Hematopoietic multipotent progenitor cell treated with erythropoietin and hydrocortisone succinate and interleukin-3 and kit ligand, for 8 days (in vitro differentiated cells): ENCODE measurements around the gene PSG11.
"Not testable (repeated sequence)": the region's sequence is repeated elsewhere in the genome, so short reads cannot be mapped to it uniquely, and the experiment has no call there.

Experiments used
- DNase-seq: peaks from one replicate; pipeline ENCODE4 v3.0.0-alpha.2; 2015

PSG11 gene

DNA sequence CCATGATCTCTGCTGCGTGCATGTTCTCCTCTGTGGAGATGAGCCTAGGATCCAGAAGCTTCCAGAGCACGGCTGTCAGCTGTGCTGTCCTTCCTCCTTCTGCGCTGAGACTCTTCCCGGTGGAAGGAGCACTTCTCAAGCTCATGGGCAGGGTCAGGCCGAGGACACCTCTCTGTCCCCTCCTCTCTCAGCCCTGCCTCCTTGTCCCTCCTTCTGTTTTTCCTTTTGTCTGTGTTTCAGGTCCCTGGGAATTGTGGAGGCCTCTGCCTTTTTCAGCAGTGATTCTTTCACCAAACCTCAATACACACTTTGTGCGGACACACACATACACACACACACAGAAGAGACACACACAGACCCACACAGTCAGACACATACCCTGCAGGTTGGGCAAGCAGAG lies at the start of gene PSG11:
PSG11 (minus strand) TSS at position 101 of the 400 bp plus-strand sequence; CDS start at position 4, 97 bp downstream.
- not testable (repeated sequence) for DNase-seq

DNA sequence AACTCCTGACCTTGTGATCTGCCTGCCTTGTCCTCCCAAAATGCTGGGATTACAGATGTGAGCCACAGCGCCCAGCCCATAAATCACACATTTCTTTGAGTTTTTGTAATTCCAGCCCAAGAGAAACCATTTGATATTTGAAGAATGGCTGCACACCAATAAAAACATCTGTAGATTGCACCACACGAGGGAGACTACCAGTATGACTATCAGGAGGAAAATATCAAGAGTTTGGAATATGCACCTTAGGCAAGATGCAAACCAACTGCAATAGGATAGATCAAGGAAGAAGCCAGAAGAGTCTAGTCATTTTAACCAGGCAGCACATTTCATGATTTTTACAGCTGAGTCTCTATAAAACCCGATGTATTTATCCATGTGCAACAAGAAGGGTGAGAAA lies 36.1 kb upstream of the PSG11 start:
- DNase-seq = not testable (repeated sequence)

DNA sequence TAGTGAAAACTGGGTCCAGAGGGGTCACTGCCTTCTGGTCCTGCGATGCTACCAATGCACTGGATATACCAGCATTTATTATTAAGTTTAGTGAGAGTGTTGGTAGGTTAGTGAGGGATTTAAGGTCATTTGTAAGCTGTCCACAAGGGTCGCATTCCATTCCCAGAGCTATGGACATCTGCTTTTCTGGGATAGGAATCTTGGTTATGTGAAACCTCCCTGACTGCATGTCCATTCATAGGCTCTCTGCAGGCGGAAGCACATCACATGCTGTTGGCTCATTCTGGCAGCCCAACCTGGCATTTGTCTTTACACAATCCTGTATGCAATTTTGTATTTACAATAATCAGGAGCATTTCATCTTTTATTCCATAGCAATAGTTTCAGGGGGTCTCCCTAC lies 35.1 kb upstream of the PSG11 start:
- DNase-seq = not testable (repeated sequence)

DNA sequence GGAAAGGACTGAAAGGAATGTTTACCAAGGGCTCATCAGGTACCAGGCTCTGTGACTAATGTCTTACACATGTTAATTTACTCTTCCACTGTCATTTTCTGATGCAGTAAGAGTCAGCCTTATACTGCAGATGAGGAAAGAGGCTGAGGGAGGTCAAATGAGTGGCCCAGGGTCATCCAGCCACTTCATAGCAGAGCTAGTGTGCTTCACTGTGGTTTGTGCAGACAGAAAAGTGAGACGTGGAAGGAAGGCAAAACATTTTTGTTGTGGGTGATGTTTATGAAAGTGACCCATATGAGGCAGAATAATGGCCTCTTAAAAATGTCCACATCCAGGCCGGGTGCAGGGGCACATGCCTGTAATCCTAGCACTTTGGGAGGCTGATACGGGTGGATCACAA lies 34.0 kb upstream of the PSG11 start:
- not testable (repeated sequence) for DNase-seq

DNA sequence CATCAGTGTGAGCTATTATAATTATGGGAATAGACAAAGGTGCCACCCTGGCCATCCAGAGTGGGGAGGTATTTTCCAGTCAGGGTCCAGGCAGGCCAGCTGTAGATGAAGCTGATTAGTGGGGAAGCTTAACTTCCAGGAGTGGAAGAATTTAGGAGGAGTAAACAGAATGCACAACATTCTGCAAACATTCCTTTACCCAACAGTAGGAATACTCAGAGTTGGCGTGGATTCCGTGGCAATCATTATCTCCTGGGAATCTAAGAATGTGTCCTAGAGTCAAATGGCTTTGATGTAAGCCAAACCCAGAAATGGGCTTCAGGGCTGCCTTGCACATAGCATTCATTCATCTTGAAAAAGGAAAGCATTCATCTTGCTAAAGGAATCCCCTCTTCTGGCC lies 33.2 kb upstream of the PSG11 start:
- not testable (repeated sequence) for DNase-seq

DNA sequence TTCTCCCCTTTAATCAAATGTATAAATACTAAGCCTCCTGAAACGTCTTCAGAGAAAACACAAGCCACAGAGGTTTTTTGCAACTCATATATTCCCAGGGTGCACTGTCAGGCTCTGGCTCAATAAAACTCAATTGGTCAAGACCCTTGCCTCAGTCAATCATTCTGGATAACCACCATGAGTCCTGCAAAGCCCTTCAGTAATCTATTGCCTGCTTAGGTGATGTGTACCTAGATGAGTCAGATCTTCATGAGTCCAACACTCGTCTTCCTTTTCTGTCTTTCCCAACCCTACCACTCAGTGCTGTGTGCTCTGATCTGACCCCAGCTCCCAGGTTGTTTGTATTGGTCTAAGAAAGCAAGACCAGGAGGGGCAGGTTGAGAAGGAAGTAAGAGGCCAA lies 32.2 kb upstream of the PSG11 start:
- DNase-seq = not testable (repeated sequence)

DNA sequence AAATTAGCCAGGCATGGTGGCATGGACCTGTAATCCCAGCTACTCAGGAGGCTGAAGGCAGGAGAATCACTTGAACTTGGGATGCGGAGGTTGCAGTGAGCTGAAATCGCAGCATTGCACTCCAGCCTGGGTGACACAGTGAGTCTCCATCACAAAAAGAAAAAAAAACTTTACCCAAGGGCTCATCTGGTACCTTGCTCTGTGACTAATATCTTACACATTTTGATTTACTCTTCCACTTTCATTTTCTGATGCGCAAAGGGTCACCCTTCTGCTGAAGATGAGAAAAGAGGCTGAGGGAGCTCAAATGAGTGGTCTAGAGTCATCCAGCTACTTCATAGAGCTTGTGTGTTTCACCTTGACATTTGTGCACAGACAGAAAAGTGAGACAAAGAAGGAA lies 21.7 kb upstream of the PSG11 start:
- not testable (repeated sequence) for DNase-seq

DNA sequence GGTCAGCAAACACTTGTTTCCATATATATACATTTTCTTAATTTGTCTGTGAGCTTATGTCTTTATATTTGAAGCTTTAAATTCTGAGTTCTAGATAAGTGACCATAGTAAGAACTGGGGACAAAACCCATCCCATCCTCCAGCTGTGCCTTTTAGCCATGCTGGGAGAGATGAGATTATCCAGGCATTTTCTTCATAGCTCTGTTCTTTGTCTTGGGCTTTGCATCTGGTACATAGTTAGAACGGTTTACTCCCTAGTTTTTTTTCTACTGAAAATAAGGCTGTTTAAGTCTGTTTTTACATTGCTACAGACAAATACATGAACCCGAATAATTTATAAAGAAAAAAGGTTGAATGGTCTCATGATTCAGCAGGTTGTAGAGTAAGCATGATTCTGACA lies 20.3 kb upstream of the PSG11 start:
- DNase-seq = not testable (repeated sequence)

DNA sequence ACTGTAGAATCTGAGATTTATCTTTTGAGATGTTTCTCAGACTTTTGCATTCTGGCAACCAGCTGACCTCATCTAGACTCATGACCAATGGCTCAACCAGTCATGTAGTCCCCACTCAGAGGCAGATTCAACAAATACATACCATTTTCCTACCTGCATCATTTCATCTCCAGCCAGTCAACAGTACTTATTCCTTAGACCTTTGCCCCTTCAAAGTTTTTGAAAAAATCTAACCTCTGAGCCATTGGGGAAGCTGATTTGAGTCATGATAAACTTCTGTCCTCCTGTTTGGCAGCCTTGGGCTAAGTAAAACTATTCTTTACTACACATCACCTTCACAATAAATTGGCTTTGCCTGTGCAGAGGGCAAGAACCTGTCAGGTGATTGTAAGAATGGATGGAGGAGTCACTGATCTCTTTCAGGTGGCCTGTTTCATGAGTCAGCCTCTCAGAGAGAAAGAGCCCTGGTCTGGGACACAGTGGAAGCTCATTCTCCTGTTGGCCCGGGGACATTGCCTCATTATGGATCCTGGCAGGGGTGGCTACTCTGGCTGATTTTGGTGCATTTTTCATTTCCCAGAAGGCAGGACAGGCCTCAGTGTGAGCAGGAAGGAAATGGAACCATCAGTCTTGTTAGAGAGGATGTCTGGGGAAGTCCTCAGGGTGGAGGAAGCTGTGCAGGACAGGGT lies 17.4 kb upstream of the PSG11 start:
- DNase-seq = not testable (repeated sequence)

DNA sequence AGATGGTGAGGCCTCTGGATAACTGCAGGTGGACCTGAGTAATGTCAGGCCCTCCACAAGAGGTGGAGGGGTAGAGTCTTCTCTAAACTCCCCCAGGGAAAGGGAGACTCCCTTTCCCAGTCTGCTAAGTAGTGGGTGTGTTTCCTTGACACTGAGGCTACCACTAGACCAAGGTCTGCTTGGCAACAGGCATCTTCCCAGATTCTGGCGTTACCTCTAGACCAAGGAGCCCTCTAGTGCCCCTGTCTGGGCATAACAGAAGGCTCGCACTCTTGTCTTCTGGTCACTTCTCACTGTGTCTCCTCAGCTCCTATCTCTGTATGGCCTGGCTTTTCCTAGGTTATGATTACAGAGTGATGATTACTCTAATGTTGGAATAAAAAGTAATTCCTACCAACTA lies 5.4 kb upstream of the PSG11 start:
- DNase-seq = not testable (repeated sequence)

DNA sequence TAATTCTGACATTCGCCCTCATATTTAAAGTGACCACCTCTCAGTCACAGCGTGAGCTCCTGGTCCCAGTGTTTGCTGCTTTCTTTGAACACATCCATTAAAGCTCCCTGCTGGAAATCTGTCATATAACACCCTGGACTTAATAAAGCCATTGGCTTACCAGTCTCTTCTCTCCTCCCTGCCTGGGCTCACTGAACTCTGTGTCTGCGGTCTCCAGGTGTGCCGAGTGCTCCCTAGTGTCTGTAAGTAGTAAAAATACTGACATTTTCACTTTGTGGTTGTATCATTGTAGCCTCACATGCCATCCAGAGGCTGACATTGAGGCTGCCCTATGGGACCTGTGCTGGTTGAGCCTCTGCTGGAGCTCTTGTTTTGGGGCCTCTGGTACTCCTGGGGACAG lies 2.6 kb upstream of the PSG11 start:
- no peak for DNase-seq

DNA sequence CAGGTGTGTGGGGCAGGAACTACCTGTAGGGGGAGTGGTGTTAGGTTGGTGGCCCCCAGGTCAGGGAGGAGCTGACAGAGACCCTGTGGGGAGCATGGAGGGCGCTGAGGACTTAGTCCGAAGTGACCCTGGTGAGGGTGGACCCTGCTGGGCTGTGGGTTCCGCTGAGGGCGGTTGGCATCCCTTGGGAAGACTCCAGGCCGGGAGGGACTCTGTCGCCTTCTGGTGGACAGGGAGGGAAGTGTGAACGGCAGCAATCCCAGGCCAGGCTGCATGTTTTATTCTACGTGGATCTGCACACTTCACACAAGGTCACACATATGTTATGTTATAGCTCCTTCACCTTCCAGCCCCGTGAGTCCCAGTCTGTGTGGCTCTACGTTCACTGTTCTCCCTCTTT lies 1.7 kb upstream of the PSG11 start:
- DNase-seq = not testable (repeated sequence)

DNA sequence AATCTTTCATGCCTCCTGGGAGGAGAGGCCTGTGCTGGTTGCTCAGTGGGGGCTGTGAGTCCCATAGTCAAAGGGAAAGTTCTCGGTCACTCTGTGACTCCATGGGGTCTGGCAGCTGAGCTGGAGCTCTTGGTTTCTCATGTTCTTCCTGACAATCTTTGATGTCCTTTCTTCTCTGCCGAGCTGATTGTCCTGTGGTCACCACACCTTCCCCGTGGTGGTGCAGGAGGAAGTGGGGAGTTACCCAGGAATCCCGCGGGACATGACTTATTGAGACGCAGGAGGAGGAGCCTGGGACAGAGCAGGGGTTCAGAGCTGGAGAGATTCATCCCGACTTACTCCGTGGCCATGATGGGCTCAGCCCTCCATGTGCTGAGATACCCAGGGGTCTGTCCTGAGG lies 792 bp upstream of the PSG11 start:
- not testable (repeated sequence) for DNase-seq

DNA sequence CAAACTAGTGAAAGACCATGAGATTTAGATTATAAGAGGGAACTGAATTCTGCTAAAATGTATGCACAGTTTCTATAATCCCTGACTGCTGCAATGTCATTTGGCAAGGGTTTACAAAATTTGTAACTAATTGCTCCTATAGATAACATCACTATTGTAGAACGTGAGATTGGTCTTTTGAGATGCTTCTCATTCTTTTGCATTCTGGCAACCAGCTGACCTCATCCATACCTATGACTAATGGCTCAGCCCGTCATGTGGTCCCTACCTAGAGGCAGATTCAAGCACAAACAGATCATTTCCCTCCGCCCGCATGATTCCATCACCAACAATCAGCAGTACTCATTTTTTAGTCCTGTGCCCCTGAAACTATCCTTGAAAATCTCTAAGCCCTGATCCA lies 4.2 kb downstream of the PSG11 start:
- not testable (repeated sequence) for DNase-seq

DNA sequence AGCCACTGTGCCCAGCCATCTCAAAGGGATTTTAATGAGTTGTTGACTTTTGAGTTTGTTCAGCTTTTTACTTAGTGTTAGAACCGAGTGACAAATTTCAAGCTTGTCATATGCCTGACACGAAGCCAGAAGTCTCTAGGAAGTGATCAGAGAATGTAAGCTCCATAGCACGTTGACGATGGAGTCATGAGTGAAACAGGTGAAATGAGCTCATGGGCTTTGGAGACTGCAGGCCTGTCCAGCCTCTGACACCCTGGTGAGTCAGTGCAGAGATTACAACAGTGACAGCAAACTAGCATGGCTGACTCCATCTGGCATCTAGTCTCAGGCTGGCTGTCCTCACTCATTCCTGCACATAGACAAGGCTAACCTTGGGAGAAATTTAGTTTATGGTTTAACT lies 4.6 kb downstream of the PSG11 start:
- DNase-seq = not testable (repeated sequence)

DNA sequence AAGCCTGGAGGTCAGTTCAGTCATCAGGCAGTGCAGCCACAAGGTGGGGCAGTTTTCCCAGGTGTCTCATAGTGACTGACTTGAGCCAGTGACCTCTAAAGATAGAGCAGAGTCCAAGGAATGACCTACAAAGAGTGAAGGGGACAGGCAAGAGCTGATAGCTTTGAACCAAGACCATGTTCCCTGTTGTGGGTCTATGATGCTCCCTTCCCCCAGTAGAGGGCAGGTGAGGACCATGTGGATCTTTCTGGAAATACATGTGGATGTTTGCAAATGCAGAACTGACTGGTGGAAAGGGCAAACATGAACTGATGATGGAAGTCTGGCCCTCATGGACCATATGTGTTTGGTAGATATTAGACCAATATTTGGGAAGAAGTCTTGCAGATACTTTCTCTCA lies 6.7 kb downstream of the PSG11 start:
- DNase-seq = not testable (repeated sequence)

DNA sequence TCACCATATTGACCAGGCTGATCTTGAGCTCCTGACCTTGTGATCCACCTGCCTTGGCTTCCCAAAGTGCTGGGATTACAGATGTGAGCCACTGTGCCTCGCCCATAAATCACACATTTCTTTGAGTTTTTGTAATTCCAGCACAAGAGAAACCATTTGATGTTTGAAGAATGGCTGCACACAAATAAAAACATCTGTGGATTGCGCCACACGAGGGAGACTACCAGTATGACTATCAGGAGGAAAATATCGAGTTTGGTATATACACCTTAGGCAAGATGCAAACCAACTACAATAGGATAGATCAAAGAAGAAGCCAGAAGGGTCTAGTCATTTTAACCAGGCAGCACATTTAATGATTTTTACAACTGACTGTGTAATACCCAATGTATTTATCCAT lies 20.4 kb downstream of the PSG11 start:
- DNase-seq = not testable (repeated sequence)

DNA sequence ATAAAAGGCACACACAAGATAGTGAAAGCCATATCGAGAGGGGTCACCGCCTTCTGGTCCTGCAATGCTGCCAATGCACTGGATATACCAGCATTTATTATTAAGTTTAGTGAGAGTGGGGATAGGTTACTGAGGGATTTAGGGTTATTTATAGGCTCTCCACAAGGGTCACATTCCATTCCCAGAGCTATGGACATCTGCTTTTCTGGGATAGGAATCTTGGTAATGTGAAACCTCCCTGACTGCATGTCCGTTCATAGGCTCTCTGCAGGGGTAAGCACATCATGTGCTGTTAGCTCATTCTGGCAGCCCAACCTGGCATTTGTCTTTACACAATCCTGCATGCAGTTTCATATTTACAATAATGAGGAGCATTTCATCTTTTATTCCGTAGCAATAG lies 21.4 kb downstream of the PSG11 start:
- not testable (repeated sequence) for DNase-seq

DNA sequence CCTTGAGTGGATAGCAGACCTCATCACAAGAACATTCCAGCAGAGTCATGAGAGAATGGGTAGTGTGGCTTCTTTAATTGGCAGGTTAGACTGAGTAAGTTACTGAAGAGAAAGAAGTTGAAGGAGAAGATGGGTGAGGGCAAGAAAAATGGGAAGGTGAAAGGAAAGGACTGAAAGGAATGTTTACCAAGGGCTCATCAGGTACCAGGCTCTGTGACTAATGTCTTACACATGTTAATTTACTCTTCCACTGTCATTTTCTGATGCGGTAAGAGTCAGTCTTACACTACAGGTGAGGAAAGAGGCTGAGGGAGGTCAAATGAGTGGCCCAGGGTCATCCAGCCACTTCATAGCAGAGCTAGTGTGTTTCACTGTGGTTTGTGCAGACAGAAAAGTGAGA lies 22.6 kb downstream of the PSG11 start:
- not testable (repeated sequence) for DNase-seq

DNA sequence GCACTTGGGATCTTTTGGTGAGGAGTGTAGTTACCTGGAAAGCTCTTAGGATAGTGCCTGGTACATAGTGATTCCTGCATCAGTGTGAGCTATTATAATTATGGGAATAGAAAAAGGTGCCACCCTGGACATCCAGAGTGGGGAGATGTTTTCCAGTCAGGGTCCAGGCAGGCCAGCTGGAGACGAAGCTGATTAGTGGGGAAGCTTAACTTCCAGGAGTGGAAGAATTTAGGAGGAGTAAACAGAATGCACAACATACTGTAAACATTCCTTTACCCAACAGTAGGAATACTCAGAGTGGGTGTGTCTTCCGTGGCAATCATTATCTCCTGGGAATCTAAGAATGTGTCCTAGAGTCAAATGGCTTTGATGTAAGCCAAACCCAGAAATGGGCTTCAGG lies 23.3 kb downstream of the PSG11 start:
- DNase-seq = not testable (repeated sequence)

DNA sequence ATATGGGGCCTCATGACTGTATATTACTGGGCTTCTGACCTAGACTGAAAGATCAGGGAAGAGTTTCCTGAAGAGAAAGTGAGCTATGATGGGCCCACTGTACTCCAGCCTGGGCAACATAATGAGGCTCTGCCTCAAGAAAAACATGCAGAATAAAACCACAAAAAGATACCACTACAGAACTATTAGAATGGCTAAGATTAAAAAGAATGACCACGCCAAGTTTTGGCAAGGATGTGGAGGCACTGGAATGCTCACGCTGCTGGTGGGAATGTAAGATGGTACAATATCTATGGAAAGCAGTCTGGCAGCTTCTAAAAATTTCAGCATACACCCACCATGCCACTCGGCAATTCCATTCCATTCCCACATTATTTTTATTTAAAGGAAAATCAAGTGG lies 30.1 kb downstream of the PSG11 start:
- not testable (repeated sequence) for DNase-seq

DNA sequence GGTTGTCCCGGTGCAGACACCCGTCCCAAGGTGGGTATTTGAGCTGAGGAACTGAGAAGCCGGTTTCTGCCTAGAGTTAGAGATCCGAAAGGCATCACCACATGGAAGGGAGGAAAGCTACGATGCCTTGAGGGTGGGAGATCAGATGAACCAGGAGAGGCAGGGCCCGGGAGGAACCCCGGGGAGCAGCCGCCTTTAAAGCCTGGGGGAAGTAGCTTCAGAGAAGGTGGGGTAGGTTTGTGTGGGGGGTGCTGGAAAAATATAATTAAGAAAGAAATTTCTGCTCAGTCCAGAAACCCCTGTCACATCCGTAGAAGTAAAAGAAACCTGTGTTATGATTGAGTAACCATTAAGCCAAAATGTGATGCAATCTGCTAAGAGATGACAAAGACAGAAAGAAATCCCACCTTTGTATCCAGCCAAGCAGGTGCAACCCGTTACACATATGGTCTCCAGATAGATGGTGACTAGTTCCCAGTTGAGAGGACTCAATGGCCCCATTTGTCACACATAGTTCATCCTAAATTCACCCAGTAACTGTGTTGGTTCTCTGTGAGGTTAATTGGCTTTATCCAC lies 34.2 kb downstream of the PSG11 start:
- DNase-seq = not testable (repeated sequence)

DNA sequence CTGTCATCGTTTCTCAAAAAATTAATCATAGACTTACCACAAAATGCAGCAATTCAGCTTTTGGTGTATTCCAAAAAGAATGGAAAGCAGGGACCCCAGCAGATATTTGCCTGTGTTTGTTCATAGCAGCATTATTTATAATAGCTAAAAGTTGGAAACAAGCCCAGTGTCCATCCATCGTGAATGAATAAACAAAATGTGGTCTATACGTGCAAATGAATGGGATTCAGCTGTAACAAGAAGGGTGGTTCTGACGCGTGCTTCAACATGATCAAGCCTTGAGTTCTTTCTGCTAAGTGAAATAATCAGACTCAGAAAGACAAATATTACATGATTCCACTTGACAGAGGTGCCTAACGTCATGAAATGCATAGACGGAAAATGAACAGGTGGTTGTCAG lies 36.4 kb downstream of the PSG11 start:
- DNase-seq = no peak

DNA sequence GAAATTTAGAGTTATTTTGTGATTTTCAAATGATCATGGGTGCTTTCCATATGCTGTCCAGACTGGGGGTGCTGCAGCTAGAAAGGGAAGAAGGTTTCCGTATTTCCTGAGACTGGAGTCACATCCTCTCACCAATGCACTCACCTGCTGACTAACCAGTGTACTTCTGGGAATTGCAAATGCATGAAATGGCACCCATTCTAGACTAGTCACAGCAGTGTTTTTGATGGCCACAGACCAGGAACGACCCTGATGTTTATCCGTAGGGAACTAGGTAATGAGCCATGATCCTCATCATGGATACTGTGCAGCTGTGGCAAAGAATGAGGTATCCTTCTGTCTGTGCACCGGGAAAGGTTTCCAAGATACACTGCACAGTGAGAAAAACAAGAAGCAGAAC lies 37.1 kb downstream of the PSG11 start:
- not testable (repeated sequence) for DNase-seq

DNA sequence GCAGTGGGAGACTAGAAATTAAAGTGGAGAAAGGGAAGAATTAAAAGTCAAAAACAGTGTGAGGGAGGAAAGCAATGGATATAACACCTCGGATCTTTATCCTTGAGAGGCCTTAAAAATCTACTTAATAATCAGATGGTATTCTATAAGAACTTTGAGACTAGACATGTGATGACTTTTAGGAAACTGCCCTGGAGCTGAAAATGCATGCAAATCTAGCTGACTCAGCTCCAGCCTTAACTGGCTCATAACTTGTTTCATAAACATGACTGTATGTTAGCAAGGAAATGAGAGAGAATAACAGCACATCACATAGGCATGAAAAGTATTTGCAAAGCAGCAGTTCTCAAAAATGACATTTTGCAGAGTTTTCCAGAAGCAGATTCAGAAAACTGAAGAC lies 38.1 kb downstream of the PSG11 start:
- not testable (repeated sequence) for DNase-seq
